ENCODE data around the gene BUD23. TPM values are rescaled to one million over a fixed set of nuclear protein-coding genes. Genes with fewer than 3 reads are reported as not detected.
A peak's percentile ranks its signal among the peaks of the same experiment; 100 is the strongest.

Gene BUD23
- total and polyA plus RNA-seq, 2 experiments from 2014 or later, result 62.1 to 117 TPM

DNA sequence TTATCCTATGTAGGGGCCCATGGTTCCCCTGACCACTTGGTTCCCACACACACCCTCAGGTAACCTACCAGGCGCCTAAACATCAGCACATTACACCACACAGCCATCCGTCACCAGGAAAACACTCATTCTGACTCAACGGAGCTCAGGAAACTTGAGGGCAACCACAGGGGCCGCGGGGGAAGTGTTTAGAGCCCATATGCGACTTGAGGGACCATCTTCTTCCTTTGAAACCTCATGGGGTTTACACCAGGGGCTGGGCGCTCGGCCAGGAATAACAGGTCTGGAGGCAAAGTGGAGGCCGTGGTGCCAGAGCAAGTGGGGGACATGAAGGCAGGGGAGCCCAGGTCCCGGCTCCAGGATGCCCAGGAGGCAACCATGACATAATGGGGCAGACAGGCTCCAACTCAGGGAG is 34.6 kb downstream of the BUD23 start:
- H3K27ac Mint-ChIP-seq, result no peak overlapping the region
- no peaks in the 10 kb centered on the region for H3K36me3 ChIP-seq (ENCODE audit: insufficient read depth)
- H3K27ac ChIP-seq (ENCODE audit: low read depth), result no peak overlapping the region
- H3K4me1 ChIP-seq (ENCODE audit: insufficient read depth), result no peaks in the 10 kb centered on the region; the same call in 1 of the 2 replicates
- H3K27me3 ChIP-seq (ENCODE audit: insufficient read depth), result peaks cover 24% of the 10 kb centered on the region
- H3F3A ChIP-seq (replicated peaks; ENCODE audit: low read depth), result no peaks in the 10 kb centered on the region
- H3K4me1 Mint-ChIP-seq, result no peaks in the 10 kb centered on the region; the same call in 2 of the 3 replicates
- peaks cover 20% of the 10 kb centered on the region for H3K27me3 Mint-ChIP-seq (ENCODE audit: insufficient read depth, low read depth, poor library complexity)
- no peaks in the 10 kb centered on the region for H3K36me3 Mint-ChIP-seq (ENCODE audit: low read depth)
- H2AFZ ChIP-seq, result no peak overlapping the region
- H3K4me3 Mint-ChIP-seq, result peak overlapping the region; percentile 53
- no peak for ATAC-seq
- no peak overlapping the region; the same call in 1 of the 2 replicates for H3K4me2 ChIP-seq
- H3K4me3 ChIP-seq, result no peak overlapping the region
- no peak for DNase-seq (ENCODE audit: low spot score)
- H3K9me3 Mint-ChIP-seq, result no peaks in the 10 kb centered on the region
- no peaks in the 10 kb centered on the region; the same call in 1 of the 2 replicates for H4K20me1 ChIP-seq (replicated peaks; ENCODE audit: insufficient read depth)
- no peaks in the 10 kb centered on the region for H3K9me2 ChIP-seq (ENCODE audit: insufficient read depth)
- H3K79me2 ChIP-seq (replicated peaks; ENCODE audit: insufficient read depth), result no peaks in the 10 kb centered on the region
- TF ChIP-seq CREB1 (CRISPR knock-in tag; IDR thresholded peaks at IDR 0.05; ENCODE audit: low read depth), result no peak
- TF ChIP-seq ZNF114 (CRISPR knock-in tag; IDR thresholded peaks at IDR 0.05), result no peak
- TF ChIP-seq, protein P1, sequence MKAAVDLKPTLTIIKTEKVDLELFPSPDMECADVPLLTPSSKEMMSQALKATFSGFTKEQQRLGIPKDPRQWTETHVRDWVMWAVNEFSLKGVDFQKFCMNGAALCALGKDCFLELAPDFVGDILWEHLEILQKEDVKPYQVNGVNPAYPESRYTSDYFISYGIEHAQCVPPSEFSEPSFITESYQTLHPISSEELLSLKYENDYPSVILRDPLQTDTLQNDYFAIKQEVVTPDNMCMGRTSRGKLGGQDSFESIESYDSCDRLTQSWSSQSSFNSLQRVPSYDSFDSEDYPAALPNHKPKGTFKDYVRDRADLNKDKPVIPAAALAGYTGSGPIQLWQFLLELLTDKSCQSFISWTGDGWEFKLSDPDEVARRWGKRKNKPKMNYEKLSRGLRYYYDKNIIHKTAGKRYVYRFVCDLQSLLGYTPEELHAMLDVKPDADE (IDR thresholded peaks at IDR 0.05), result no peak
- no peak for TF ChIP-seq NANOG (IDR thresholded peaks at IDR 0.05; ENCODE audit: borderline replicate concordance)

DNA sequence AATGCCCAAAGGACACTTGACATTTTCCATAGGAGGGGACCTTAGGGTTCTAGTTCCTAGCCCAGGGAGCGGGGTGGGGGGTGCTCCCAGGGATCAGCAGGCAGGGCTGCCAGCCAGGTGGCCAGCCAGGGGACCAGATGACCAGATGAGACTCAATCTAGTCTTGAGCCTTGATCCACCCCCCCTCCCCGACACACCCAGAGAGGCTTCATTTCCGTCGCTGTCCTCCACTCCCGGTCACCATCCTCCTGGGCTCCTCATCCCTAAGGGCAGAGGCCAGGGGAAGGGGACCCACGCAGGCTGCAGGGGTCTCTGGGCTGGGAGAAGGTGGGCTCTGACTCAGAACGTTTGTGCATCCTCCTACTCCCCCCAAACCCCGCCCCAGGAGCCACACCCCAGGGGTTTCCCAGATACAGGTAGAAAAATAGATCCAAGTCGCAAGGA is 35.1 kb downstream of the BUD23 start:
- ATAC-seq, result no peak
- Histone ChIP-seq H3F3A (replicated peaks; ENCODE audit: low read depth) (no peaks in the 10 kb centered on the region), H3K9me2 (ENCODE audit: insufficient read depth) (no peaks in the 10 kb centered on the region), H3K79me2 (replicated peaks; ENCODE audit: insufficient read depth) (no peaks in the 10 kb centered on the region), H3K4me2 (peak overlapping the region; percentile 95), H3K27ac (ENCODE audit: low read depth) (no peak overlapping the region), H3K4me3 (peak overlapping the region; percentile 86), H3K4me1 (ENCODE audit: insufficient read depth) (no peaks in the 10 kb centered on the region; the same call in 1 of the 2 replicates), H3K36me3 (ENCODE audit: insufficient read depth) (no peaks in the 10 kb centered on the region), H4K20me1 (replicated peaks; ENCODE audit: insufficient read depth) (no peaks in the 10 kb centered on the region; the same call in 1 of the 2 replicates), H3K27me3 (ENCODE audit: insufficient read depth) (peaks cover 24% of the 10 kb centered on the region), H2AFZ (peak overlapping the region; percentile 87; the same call in 1 of the 2 replicates)
- Mint-ChIP-seq H3K9me3 (no peaks in the 10 kb centered on the region), H3K27me3 (ENCODE audit: insufficient read depth, low read depth, poor library complexity) (peaks cover 20% of the 10 kb centered on the region), H3K36me3 (ENCODE audit: low read depth) (no peaks in the 10 kb centered on the region), H3K27ac (no peak overlapping the region), H3K4me3 (peak overlapping the region; percentile 62), H3K4me1 (no peaks in the 10 kb centered on the region; the same call in 2 of the 3 replicates)
- no peak for DNase-seq (ENCODE audit: low spot score)
- TF ChIP-seq, protein P2, sequence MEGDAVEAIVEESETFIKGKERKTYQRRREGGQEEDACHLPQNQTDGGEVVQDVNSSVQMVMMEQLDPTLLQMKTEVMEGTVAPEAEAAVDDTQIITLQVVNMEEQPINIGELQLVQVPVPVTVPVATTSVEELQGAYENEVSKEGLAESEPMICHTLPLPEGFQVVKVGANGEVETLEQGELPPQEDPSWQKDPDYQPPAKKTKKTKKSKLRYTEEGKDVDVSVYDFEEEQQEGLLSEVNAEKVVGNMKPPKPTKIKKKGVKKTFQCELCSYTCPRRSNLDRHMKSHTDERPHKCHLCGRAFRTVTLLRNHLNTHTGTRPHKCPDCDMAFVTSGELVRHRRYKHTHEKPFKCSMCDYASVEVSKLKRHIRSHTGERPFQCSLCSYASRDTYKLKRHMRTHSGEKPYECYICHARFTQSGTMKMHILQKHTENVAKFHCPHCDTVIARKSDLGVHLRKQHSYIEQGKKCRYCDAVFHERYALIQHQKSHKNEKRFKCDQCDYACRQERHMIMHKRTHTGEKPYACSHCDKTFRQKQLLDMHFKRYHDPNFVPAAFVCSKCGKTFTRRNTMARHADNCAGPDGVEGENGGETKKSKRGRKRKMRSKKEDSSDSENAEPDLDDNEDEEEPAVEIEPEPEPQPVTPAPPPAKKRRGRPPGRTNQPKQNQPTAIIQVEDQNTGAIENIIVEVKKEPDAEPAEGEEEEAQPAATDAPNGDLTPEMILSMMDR (conservative IDR thresholded peaks at IDR 0.05; ENCODE audit: low read depth in 2 of 2), result no peak
- TF ChIP-seq ZNF114 (CRISPR knock-in tag; IDR thresholded peaks at IDR 0.05) (no peak), NANOG (IDR thresholded peaks at IDR 0.05; ENCODE audit: borderline replicate concordance) (no peak), STAT1 (IDR thresholded peaks at IDR 0.05; ENCODE audit: unreplicated experiment) (no peak), ZNF331 (CRISPR knock-in tag; IDR thresholded peaks at IDR 0.05; ENCODE audit: low read depth) (no peak), CREB1 (CRISPR knock-in tag; IDR thresholded peaks at IDR 0.05; ENCODE audit: low read depth) (no peak), EZH2 (IDR thresholded peaks at IDR 0.05; ENCODE audit: low read depth, unreplicated experiment) (no peak), POLR2AphosphoS5 (IDR thresholded peaks at IDR 0.05; ENCODE audit: low read depth) (no peak), JUNB (IDR thresholded peaks at IDR 0.05; ENCODE audit: unreplicated experiment) (no peak)
- TF ChIP-seq, protein P1 (IDR thresholded peaks at IDR 0.05), result no peak
- TF ChIP-seq, protein P3, sequence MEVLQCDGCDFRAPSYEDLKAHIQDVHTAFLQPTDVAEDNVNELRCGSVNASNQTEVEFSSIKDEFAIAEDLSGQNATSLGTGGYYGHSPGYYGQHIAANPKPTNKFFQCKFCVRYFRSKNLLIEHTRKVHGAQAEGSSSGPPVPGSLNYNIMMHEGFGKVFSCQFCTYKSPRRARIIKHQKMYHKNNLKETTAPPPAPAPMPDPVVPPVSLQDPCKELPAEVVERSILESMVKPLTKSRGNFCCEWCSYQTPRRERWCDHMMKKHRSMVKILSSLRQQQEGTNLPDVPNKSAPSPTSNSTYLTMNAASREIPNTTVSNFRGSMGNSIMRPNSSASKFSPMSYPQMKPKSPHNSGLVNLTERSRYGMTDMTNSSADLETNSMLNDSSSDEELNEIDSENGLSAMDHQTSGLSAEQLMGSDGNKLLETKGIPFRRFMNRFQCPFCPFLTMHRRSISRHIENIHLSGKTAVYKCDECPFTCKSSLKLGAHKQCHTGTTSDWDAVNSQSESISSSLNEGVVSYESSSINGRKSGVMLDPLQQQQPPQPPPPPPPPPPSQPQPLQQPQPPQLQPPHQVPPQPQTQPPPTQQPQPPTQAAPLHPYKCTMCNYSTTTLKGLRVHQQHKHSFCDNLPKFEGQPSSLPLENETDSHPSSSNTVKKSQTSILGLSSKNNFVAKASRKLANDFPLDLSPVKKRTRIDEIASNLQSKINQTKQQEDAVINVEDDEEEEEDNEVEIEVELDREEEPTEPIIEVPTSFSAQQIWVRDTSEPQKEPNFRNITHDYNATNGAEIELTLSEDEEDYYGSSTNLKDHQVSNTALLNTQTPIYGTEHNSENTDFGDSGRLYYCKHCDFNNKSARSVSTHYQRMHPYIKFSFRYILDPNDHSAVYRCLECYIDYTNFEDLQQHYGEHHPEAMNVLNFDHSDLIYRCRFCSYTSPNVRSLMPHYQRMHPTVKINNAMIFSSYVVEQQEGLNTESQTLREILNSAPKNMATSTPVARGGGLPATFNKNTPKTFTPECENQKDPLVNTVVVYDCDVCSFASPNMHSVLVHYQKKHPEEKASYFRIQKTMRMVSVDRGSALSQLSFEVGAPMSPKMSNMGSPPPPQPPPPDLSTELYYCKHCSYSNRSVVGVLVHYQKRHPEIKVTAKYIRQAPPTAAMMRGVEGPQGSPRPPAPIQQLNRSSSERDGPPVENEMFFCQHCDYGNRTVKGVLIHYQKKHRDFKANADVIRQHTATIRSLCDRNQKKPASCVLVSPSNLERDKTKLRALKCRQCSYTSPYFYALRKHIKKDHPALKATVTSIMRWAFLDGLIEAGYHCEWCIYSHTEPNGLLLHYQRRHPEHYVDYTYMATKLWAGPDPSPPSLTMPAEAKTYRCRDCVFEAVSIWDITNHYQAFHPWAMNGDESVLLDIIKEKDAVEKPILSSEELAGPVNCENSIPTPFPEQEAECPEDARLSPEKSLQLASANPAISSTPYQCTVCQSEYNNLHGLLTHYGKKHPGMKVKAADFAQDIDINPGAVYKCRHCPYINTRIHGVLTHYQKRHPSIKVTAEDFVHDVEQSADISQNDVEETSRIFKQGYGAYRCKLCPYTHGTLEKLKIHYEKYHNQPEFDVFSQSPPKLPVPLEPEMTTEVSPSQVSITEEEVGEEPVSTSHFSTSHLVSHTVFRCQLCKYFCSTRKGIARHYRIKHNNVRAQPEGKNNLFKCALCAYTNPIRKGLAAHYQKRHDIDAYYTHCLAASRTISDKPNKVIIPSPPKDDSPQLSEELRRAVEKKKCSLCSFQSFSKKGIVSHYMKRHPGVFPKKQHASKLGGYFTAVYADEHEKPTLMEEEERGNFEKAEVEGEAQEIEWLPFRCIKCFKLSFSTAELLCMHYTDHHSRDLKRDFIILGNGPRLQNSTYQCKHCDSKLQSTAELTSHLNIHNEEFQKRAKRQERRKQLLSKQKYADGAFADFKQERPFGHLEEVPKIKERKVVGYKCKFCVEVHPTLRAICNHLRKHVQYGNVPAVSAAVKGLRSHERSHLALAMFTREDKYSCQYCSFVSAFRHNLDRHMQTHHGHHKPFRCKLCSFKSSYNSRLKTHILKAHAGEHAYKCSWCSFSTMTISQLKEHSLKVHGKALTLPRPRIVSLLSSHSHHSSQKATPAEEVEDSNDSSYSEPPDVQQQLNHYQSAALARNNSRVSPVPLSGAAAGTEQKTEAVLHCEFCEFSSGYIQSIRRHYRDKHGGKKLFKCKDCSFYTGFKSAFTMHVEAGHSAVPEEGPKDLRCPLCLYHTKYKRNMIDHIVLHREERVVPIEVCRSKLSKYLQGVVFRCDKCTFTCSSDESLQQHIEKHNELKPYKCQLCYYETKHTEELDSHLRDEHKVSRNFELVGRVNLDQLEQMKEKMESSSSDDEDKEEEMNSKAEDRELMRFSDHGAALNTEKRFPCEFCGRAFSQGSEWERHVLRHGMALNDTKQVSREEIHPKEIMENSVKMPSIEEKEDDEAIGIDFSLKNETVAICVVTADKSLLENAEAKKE (CRISPR knock-in tag; IDR thresholded peaks at IDR 0.05), result no peak

Data from GM23338 (cell line).